HCT116 (cell line): ENCODE data around the gene UNK. TPM values are rescaled to one million over a fixed set of nuclear protein-coding genes. Genes with fewer than 3 reads are reported as not detected.

Source experiments
- ATAC-seq: fragments of 200-7000 bp; cut with Tn5 transposase; 2 replicates; pipeline ENCODE4 v1.9.1; 2020; ENCODE audit warnings: mild to moderate bottlenecking, moderate library complexity
- BruUV-seq: library from RNA; stranded (reverse); fragments of 400-500 nt; replicated peaks from 2 replicates; lab custom pipeline; 2021; lab: Mats Ljungman, UMichigan
- CTCF ChIA-PET: fragments of 300-600 bp; sonication (Branson Sonifier 250); formaldehyde crosslinking; loops from one replicate; lab custom pipeline; 2021; ENCODE audit warnings: antibody characterized with exemption; lab: Charles Lee
- POLR2A ChIA-PET: fragments of 300-600, 350-600 bp; sonication (Branson Sonifier 250); formaldehyde crosslinking; loops from one replicate; lab custom pipeline; 2021; ENCODE audit warnings: antibody characterized with exemption; lab: Charles Lee
- RAD21 ChIA-PET, 2 experiments: fragments of 300-600 bp; sonication (Branson Sonifier 250); formaldehyde crosslinking; loops; one replicate each; lab custom pipeline; 2023; ENCODE audit warnings: low total read pairs in 2 of 2; ENCODE audit not compliant: uncharacterized antibody in 2 of 2, unreplicated experiment in 2 of 2, low non-redundant PET in 1 of 2; lab: Charles Lee
- DNase-seq: peaks from one replicate; pipeline ENCODE4 v3.0.0-alpha.2; 2010; ENCODE audit warnings: low read depth, low spot score
- H2AFZ ChIP-seq: fragments of 200-600 bp; shearing (Covaris generic), sonication (generic); 2 replicates; pipeline ENCODE4 v1.6.1; 2017; ENCODE audit warnings: low read depth, mixed run types, mixed read lengths, antibody characterized with exemption, low read length; ENCODE audit not compliant: poor library complexity, severe bottlenecking
- H3K27ac ChIP-seq: 2 replicates; pipeline ENCODE4 v1.5.1; 2012; ENCODE audit warnings: low read depth, low read length
- H3K27me3 ChIP-seq: fragments of 200-600 bp; sonication (generic); 2 replicates; pipeline ENCODE4 v1.6.1; 2016; ENCODE audit warnings: mixed run types, low read length, mixed read lengths; ENCODE audit not compliant: insufficient read depth
- H3K36me3 ChIP-seq, 2 experiments: fragments of 200-500 bp in 1 of 2; fragments of 200-600 bp in 1 of 2; sonication (Bioruptor generic) in 1 of 2; sonication (generic) in 1 of 2; 2 replicates each; pipeline versions ENCODE4 v1.5.1 to v1.6.1; 2014 to 2016; ENCODE audit warnings: low read length in 2 of 2, inconsistent platforms in 1 of 2, mixed read lengths in 1 of 2, mixed run types in 1 of 2; ENCODE audit not compliant: insufficient read depth in 2 of 2, control insufficient read depth in 1 of 2
- H3K4me1 ChIP-seq, 2 experiments: fragments of 200-600 bp in 1 of 2; sonication (generic) in 1 of 2; 2 replicates each; pipeline versions ENCODE4 v1.5.1 to v1.6.1; 2012 to 2017; ENCODE audit warnings: low read length in 2 of 2, inconsistent platforms in 1 of 2, mild to moderate bottlenecking in 1 of 2, mixed read lengths in 1 of 2, mixed run types in 1 of 2, moderate library complexity in 1 of 2; ENCODE audit not compliant: insufficient read depth in 2 of 2, control insufficient read depth in 1 of 2
- H3K4me2 ChIP-seq: fragments of 200-600 bp; sonication (generic); 2 replicates; pipeline ENCODE4 v1.6.1; 2017; ENCODE audit warnings: mixed run types, low read length, mixed read lengths
- H3K4me3 ChIP-seq, 2 experiments: fragments of 200-600 bp in 1 of 2; sonication (generic) in 1 of 2; replicated peaks in 1 of 2; 2 replicates each; pipeline ENCODE4 v1.5.1; 2011 to 2016; ENCODE audit warnings: low read length in 2 of 2, control low read depth in 1 of 2, low read depth in 1 of 2, mild to moderate bottlenecking in 1 of 2, mixed read lengths in 1 of 2, mixed run types in 1 of 2
- H3K79me2 ChIP-seq: fragments of 200-600 bp; sonication (generic); 2 replicates; pipeline ENCODE4 v1.6.1; 2017; ENCODE audit warnings: mild to moderate bottlenecking, mixed run types, low read length, moderate library complexity, mixed read lengths; ENCODE audit not compliant: insufficient read depth
- H3K9ac ChIP-seq: fragments of 200-600 bp; sonication (generic); 2 replicates; pipeline ENCODE4 v1.6.1; 2016; ENCODE audit warnings: low read length, mixed read lengths
- H3K9me2 ChIP-seq: fragments of 200-600 bp; sonication (generic), shearing (Covaris generic); 2 replicates; pipeline ENCODE4 v1.6.1; 2017; ENCODE audit warnings: mixed run types, mild to moderate bottlenecking, moderate library complexity; ENCODE audit not compliant: insufficient read depth
- H3K9me3 ChIP-seq, 2 experiments: fragments of 200-500 bp in 1 of 2; fragments of 200-600 bp in 1 of 2; sonication (Bioruptor generic) in 1 of 2; sonication (generic) in 1 of 2; 2 replicates each; pipeline ENCODE4 v1.6.1; 2014 to 2017; ENCODE audit warnings: low read length in 2 of 2, mixed read lengths in 2 of 2, inconsistent platforms in 1 of 2, low read depth in 1 of 2, mild to moderate bottlenecking in 1 of 2, mixed run types in 1 of 2, moderate library complexity in 1 of 2; ENCODE audit not compliant: control insufficient read depth in 1 of 2, insufficient read depth in 1 of 2
- H4K20me1 ChIP-seq: fragments of 200-600 bp; sonication (generic), shearing (Covaris generic); 2 replicates; pipeline ENCODE4 v1.6.1; 2017; ENCODE audit warnings: mixed run types, mild to moderate bottlenecking, moderate library complexity; ENCODE audit not compliant: insufficient read depth
- CEBPB ChIP-seq: IDR thresholded peaks from 2 replicates; pipeline ENCODE4 v1.6.1; 2012; ENCODE audit warnings: low read depth
- FOSL1 ChIP-seq: IDR thresholded peaks from 2 replicates; pipeline ENCODE4 v1.6.1; 2012; ENCODE audit warnings: low read depth
- MAX ChIP-seq: IDR thresholded peaks from 2 replicates; pipeline ENCODE4 v1.6.1; 2012
- POLR2A ChIP-seq: IDR thresholded peaks from 2 replicates; pipeline ENCODE4 v1.7.0; 2011; ENCODE audit warnings: borderline replicate concordance; ENCODE audit not compliant: insufficient read depth, insufficient read length; ENCODE audit errors: extremely low read depth
- SIN3A ChIP-seq: IDR thresholded peaks from 2 replicates; pipeline ENCODE4 v1.6.1; 2012; ENCODE audit warnings: low read depth
- ZFX ChIP-seq: fragments of 450-650 bp; IDR thresholded peaks from 2 replicates; pipeline ENCODE4 v1.6.1; 2017
- intact Hi-C: fragments of 100-400 bp; cut with micrococcal nuclease; formaldehyde crosslinking; loops from 2 replicates; pipeline ENCODE4 v1.10.0; 2022
- total RNA-seq: library from RNA; stranded (reverse); gene quantifications from one replicate; pipeline ENCODE4 v1.2.1, GENCODE V29; 2021; ENCODE audit not compliant: unreplicated experiment
- TF ChIP-seq, protein P1 (sequence below): IDR thresholded peaks from 2 replicates; pipeline ENCODE4 v1.6.1; 2012; ENCODE audit warnings: low read depth
- TF ChIP-seq, protein P2 (sequence below), 3 experiments: fragments of 200-600 bp in 1 of 3; sonication (generic) in 1 of 3; IDR thresholded peaks in 2 of 3; conservative IDR thresholded peaks in 1 of 3; 2 replicates each; pipeline ENCODE4 v1.5.1; 2012 to 2017; ENCODE audit warnings: low read depth in 2 of 3, low read length in 2 of 3, antibody characterized with exemption in 1 of 3, borderline replicate concordance in 1 of 3, control low read depth in 1 of 3, mild to moderate bottlenecking in 1 of 3, mixed read lengths in 1 of 3, mixed run types in 1 of 3, moderate library complexity in 1 of 3; ENCODE audit not compliant: insufficient read depth in 1 of 3

UNK gene
- total RNA-seq, 1 experiment from 2014 or later, result 40.6 TPM

DNA sequence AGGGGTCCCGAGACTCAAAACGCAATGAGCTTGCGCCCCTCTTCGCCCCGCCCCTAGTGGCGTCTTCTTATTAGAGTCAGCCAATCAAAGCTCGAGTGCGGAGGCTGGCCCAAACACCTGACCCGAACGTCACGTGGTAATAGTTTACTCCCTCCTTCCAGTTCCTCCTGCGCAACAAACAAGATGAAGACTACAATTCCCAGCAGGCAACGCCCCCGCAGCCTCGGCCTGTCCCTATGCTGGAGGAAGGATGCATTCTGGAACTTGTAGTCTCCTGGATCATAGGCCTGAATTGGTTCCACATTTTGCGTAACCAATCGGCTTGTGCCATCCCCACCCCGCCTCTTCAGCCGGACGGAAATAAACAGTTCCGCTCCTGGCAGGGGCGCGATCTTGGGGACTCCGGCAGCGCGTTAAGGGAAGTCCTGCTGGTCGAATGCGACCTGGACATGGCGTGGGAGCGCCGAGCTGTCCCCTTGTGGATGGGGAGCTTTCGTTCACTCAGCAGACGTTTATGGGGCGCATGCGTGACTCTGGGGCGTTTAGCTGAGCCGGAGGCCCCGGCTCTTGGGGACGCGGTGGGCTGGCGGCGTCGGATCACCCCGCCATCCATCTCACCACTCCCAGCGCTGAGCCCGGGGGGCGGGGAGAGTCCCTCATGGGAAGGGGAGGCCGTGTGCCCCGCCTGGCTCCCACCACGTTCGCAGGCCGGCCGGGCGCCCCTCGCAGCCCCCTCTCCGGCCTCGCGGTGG is 70.9 kb downstream of the UNK start, which contains the start of gene WBP2 (continued):
- TF ChIP-seq, protein P1, sequence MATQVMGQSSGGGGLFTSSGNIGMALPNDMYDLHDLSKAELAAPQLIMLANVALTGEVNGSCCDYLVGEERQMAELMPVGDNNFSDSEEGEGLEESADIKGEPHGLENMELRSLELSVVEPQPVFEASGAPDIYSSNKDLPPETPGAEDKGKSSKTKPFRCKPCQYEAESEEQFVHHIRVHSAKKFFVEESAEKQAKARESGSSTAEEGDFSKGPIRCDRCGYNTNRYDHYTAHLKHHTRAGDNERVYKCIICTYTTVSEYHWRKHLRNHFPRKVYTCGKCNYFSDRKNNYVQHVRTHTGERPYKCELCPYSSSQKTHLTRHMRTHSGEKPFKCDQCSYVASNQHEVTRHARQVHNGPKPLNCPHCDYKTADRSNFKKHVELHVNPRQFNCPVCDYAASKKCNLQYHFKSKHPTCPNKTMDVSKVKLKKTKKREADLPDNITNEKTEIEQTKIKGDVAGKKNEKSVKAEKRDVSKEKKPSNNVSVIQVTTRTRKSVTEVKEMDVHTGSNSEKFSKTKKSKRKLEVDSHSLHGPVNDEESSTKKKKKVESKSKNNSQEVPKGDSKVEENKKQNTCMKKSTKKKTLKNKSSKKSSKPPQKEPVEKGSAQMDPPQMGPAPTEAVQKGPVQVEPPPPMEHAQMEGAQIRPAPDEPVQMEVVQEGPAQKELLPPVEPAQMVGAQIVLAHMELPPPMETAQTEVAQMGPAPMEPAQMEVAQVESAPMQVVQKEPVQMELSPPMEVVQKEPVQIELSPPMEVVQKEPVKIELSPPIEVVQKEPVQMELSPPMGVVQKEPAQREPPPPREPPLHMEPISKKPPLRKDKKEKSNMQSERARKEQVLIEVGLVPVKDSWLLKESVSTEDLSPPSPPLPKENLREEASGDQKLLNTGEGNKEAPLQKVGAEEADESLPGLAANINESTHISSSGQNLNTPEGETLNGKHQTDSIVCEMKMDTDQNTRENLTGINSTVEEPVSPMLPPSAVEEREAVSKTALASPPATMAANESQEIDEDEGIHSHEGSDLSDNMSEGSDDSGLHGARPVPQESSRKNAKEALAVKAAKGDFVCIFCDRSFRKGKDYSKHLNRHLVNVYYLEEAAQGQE, result no peak
- TF ChIP-seq SIN3A (peak; percentile 91), FOSL1 (no peak), MAX (peak; percentile 81; the same call in 1 of the 2 replicates), ZFX (peak; percentile 71; the same call in 1 of the 2 replicates)
- TF ChIP-seq, all 23 proteins: peak for 12

DNA sequence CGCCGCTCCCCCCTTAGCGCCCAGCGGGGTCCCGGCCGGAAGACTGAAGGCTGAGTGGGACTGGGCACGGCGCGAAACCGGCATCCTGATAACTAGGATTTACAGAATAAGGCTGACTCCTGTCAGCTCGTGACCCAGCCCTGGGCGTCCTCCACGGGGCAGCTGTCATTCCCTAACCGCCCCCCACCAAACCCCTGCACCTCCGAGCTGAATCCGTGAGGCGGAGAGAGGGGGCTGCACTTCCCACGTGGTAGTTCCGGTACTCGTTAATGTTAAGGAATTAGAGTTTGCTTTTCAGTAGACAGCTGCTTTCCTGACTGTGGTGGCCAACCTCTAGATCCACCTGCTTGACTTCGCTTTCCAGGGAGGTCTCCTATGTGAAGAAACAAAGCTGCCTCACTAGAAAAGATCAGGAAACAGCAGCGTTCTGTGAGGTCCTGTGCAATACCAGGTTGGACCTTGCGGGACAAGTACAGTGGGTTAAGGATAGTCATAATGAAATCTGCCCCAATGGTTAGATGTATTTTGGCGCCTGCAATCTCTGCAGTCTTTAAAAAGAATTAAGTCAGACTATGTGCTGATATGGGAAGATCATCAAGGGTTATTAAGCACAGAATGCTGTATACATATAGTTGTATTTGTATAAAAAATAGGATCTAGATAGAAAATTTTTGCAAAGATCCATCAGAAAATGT is 71.6 kb downstream of the UNK start:
- Histone ChIP-seq H3K9me2 (no peaks in the 10 kb centered on the region), H2AFZ (peak overlapping the region; percentile 52), H3K36me3 (peaks cover under 1 to 4% of the 10 kb centered on the region in 2 experiments; a peak in 2 of 4 replicates), H3K27ac (peak overlapping the region; percentile 87), H4K20me1 (no peaks in the 10 kb centered on the region), H3K9me3 (no peaks in the 10 kb centered on the region), H3K4me1 (peaks cover 25 to 43% of the 10 kb centered on the region in 2 experiments), H3K27me3 (no peaks in the 10 kb centered on the region), H3K4me2 (peak overlapping the region; percentile 96), H3K4me3 (peak overlapping the region; percentile 75 to 86), H3K79me2 (peaks cover 20% of the 10 kb centered on the region; the same call in 1 of the 2 replicates), H3K9ac (peak overlapping the region; percentile 86)
- intact Hi-C loops, result loop anchor here (10.0 kb wide), 1 partner anchor 181 kb away; no protein-coding TSS in a partner anchor
- TF ChIP-seq CEBPB, result no peak
- TF ChIP-seq POLR2A, result peak; percentile 57
- TF ChIP-seq, protein P2, sequence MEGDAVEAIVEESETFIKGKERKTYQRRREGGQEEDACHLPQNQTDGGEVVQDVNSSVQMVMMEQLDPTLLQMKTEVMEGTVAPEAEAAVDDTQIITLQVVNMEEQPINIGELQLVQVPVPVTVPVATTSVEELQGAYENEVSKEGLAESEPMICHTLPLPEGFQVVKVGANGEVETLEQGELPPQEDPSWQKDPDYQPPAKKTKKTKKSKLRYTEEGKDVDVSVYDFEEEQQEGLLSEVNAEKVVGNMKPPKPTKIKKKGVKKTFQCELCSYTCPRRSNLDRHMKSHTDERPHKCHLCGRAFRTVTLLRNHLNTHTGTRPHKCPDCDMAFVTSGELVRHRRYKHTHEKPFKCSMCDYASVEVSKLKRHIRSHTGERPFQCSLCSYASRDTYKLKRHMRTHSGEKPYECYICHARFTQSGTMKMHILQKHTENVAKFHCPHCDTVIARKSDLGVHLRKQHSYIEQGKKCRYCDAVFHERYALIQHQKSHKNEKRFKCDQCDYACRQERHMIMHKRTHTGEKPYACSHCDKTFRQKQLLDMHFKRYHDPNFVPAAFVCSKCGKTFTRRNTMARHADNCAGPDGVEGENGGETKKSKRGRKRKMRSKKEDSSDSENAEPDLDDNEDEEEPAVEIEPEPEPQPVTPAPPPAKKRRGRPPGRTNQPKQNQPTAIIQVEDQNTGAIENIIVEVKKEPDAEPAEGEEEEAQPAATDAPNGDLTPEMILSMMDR (IDR thresholded peaks at IDR 0.05 in 2 of 3, conservative IDR thresholded peaks at IDR 0.05 in 1 of 3; ENCODE audit: borderline replicate concordance in 1 of 3, insufficient read depth in 1 of 3, low read depth in 2 of 3, low read length in 2 of 3), result peak in 2 of 3 experiments; percentile 5 to 35; a peak in 2 of 6 replicates
- ChIA-PET RAD21 (interaction anchor here (0.6 to 2.0 kb wide), 3 partner anchors 15 to 76 kb away, joined by 3 to 5 read pairs (median 3); a partner anchor contains a TSS), POLR2A (interaction anchor here (1.0 to 6.8 kb wide), 12 partner anchors 9 to 128 kb away, joined by 3 to 83 read pairs (median 7); partner anchors contain the start of genes MRPL38, TRIM47 and TRIM65), CTCF (interaction anchor here (0.8 to 4.3 kb wide), 8 partner anchors 8 to 92 kb away, joined by 3 to 57 read pairs (median 9); partner anchors contain the start of genes FBF1 and TRIM47)
- peak; percentile 3; the same call in 1 of the 2 replicates for ATAC-seq
- DNase-seq, result no peak
- BruUV-seq, result TSS peak; percentile 88
